ENCODE data around the gene MPPE1.

Gene MPPE1

DNA sequence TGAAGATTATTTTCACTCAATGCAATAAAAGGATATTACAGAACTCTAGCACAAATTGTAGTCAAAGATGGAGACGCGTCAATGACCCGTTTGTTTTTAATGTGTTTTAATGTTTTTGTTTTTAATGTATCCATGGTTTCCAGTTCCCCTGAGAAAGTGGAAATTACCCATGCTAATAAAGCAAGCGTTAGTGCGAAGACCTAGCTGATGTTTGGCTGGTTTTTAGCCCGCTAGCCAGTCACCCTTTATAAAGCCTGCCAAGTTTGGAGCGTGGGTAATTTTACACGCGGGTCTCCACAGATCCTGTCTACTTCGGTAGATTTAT lies 57.3 kb downstream of the MPPE1 start:
- TF ChIP-seq, protein P1, sequence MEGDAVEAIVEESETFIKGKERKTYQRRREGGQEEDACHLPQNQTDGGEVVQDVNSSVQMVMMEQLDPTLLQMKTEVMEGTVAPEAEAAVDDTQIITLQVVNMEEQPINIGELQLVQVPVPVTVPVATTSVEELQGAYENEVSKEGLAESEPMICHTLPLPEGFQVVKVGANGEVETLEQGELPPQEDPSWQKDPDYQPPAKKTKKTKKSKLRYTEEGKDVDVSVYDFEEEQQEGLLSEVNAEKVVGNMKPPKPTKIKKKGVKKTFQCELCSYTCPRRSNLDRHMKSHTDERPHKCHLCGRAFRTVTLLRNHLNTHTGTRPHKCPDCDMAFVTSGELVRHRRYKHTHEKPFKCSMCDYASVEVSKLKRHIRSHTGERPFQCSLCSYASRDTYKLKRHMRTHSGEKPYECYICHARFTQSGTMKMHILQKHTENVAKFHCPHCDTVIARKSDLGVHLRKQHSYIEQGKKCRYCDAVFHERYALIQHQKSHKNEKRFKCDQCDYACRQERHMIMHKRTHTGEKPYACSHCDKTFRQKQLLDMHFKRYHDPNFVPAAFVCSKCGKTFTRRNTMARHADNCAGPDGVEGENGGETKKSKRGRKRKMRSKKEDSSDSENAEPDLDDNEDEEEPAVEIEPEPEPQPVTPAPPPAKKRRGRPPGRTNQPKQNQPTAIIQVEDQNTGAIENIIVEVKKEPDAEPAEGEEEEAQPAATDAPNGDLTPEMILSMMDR (IDR thresholded peaks at IDR 0.05; ENCODE audit: extremely low read depth, missing control alignments), result no peak
- no peak for DNase-seq (ENCODE audit: low spot score)

DNA sequence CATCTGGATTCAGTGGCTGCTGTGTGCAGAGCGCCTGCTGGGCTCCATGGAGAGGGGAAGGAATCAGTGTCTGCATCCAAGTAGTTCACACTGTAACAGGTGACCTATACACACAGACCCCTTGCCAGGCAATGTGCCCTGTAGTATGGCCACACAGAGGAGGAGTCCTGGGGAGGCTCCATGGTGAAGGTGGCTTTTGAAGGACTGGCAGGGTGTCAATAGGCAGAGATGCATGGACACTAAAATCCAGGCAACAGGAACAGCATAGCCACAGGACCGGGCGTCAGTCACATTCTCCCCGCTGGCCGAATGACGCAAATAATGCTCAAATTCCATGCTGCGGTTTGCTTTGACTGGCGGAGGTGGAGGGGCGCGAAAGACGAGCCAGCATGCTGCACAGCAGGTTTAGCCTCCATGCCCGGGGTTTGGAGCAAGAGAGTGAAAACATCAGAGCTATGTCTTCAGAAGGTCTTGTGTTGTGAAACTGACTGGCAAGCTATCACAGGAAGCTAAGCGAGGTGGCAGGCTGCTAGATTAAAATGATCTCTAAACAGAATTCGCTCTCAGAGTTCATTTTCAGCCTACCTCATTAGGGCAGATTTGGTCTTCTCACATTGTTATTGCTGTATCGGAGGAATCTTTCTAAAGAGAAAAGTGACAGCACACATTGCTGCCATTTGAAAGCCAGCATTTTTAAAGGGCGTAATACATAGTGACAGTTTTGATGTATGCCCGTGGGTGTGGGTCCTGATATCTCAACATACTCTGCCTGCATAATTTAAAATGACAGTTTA lies 58.1 kb downstream of the MPPE1 start:
- TF ChIP-seq, protein P1 (IDR thresholded peaks at IDR 0.05; ENCODE audit: extremely low read depth, missing control alignments), result no peak
- no peak for DNase-seq (ENCODE audit: low spot score)

DNA sequence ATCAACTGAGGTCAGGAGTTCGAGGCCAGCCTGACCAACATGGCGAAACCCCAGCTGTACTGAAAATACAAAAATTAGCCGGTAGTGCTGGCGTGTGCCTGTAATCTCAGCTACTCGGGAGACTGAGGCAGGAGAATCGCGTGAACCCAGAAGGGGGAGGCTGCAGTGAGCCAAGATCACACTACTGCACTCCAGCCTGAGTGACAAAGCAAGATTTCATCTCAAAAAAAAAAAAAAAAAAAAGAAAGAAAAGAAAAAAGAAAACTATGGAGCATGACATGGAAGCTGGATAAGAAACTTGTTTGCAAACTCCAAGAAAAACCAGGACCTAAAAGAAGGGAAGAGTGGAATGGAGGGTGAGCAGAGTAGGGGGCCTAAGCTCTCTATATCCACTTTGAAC lies 58.8 kb downstream of the MPPE1 start:
- TF ChIP-seq, protein P1 (IDR thresholded peaks at IDR 0.05; ENCODE audit: extremely low read depth, missing control alignments), result no peak
- DNase-seq (ENCODE audit: low spot score), result no peak

DNA sequence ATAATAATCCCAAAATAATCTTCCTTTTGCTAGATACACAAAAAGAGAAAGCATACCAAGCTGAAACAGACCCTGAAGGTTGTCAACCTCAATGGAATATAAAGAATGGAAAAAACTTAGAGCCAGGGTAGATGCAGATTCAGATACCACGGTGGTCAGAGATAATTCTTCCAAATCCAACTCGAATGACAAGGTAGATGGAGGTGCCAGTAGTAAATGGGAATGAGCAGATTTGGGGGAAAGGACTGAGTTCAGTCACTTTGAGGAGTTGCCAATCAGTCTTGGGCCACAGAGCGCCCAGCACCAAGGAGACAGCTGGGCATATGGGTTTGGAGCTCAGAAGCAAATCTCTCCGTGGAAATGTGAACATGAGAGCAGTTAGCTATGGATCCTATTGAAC lies 60.3 kb downstream of the MPPE1 start:
- DNase-seq (ENCODE audit: low spot score), result no peak
- TF ChIP-seq, protein P1 (IDR thresholded peaks at IDR 0.05; ENCODE audit: extremely low read depth, missing control alignments), result no peak

DNA sequence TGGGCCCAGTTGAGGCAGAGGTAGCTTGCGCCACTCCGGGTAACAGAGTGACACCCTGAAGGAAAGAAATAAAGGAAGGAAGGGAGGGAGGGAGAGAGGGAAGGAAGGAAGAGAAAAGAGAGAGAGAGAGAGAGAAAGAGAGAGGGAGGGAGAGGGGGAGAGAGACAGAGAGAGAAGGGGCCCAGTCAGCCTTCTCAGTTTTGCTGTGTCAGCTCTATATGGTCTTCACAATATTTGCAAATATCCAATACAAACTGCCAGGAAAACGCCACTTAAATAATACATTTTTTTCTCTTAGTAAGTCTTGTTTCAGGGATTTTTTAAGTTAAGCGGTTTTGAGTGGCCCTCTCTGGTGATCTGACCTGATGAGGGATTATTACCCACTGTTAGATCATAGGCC lies 62.5 kb downstream of the MPPE1 start:
- DNase-seq (ENCODE audit: low spot score), result no peak
- TF ChIP-seq, protein P1 (IDR thresholded peaks at IDR 0.05; ENCODE audit: extremely low read depth, missing control alignments), result no peak

DNA sequence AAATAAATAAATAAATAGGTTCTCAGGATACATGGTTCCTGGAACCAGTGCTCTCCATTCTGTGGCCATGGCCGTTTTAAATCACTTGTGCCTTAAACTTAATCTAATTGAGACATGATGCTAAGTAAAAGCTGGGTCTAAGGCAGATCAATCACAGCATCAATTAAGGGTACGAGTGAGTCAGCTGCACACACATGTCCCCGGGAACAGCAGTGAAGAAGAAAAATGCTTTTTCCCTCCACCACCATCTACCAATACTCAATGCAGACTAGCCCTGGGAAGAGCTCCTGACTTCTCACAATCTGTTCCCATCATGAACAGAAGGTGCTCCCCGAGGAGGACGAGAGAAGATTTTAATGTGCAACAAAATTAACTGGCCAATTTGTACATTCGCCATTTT lies 63.7 kb downstream of the MPPE1 start:
- no peak for DNase-seq (ENCODE audit: low spot score)
- TF ChIP-seq, protein P1 (IDR thresholded peaks at IDR 0.05; ENCODE audit: extremely low read depth, missing control alignments), result no peak

DNA sequence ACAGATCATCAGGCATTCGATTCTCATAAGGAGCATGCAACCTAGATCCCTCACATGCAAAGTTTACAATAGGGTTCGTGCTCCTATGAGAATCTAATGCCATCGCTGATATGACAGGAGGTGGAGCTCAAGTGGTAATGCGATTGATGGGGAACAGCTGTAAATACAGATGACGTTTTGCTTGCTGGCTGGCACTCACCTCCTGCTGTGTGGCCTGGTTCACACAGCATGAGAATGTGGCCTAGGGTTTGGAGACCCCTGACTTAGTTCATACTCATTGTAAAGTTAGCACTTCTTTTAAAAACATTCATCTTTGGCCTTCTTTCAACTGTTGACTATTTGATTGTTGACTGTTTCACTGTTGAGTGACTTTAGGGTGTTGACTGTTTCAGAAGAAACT lies 65.6 kb downstream of the MPPE1 start:
- TF ChIP-seq, protein P1 (IDR thresholded peaks at IDR 0.05; ENCODE audit: extremely low read depth, missing control alignments), result no peak
- no peak for DNase-seq (ENCODE audit: low spot score)

All from GM20000 (cell line).